Measurements from ENCODE around the gene CACHD1. TPM values are rescaled to one million over a fixed set of nuclear protein-coding genes. Genes with fewer than 3 reads are reported as not detected.

The CACHD1 gene
- total and polyA plus RNA-seq, 2 experiments from 2014 or later = 41.3 to 54.4 TPM

GRCh38 chr1:64499011-64499410 is 29.1 kb downstream of the CACHD1 start:
- no peak for DNase-seq (ENCODE audit: low read depth in 1 of 2, low spot score in 1 of 2)
- H3K36me3 ChIP-seq = no peaks in the 10 kb centered on the region
- TF ChIP-seq, protein P1, sequence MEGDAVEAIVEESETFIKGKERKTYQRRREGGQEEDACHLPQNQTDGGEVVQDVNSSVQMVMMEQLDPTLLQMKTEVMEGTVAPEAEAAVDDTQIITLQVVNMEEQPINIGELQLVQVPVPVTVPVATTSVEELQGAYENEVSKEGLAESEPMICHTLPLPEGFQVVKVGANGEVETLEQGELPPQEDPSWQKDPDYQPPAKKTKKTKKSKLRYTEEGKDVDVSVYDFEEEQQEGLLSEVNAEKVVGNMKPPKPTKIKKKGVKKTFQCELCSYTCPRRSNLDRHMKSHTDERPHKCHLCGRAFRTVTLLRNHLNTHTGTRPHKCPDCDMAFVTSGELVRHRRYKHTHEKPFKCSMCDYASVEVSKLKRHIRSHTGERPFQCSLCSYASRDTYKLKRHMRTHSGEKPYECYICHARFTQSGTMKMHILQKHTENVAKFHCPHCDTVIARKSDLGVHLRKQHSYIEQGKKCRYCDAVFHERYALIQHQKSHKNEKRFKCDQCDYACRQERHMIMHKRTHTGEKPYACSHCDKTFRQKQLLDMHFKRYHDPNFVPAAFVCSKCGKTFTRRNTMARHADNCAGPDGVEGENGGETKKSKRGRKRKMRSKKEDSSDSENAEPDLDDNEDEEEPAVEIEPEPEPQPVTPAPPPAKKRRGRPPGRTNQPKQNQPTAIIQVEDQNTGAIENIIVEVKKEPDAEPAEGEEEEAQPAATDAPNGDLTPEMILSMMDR (IDR thresholded peaks at IDR 0.05; ENCODE audit: low read depth, low read length) = no peak
- H3K4me1 ChIP-seq (ENCODE audit: low read depth) = peaks cover 35% of the 10 kb centered on the region
- H3K9me3 ChIP-seq (ENCODE audit: low read depth) = no peaks in the 10 kb centered on the region
- no peaks in the 10 kb centered on the region for H3K27me3 ChIP-seq
- no peak overlapping the region for H3K27ac ChIP-seq
- H3K4me3 ChIP-seq = no peak overlapping the region

- no peaks in the 10 kb centered on the region for H3K9me3 ChIP-seq (ENCODE audit: low read depth)
- H3K4me3 ChIP-seq = no peak overlapping the region
- TF ChIP-seq, protein P1 (IDR thresholded peaks at IDR 0.05; ENCODE audit: low read depth, low read length) = no peak
- no peak for DNase-seq (ENCODE audit: low read depth in 1 of 2, low spot score in 1 of 2)
- no peak overlapping the region for H3K27ac ChIP-seq
- peaks cover 31% of the 10 kb centered on the region for H3K4me1 ChIP-seq (ENCODE audit: low read depth)
- no peaks in the 10 kb centered on the region for H3K27me3 ChIP-seq
- no peaks in the 10 kb centered on the region for H3K36me3 ChIP-seq
Measured at GRCh38 chr1:64499966-64500365, 30.0 kb downstream of the CACHD1 start.

- no peak overlapping the region for H3K27ac ChIP-seq
- H3K4me1 ChIP-seq (ENCODE audit: low read depth) = peaks cover 24% of the 10 kb centered on the region
- H3K9me3 ChIP-seq (ENCODE audit: low read depth) = no peaks in the 10 kb centered on the region
- TF ChIP-seq, protein P1 (IDR thresholded peaks at IDR 0.05; ENCODE audit: low read depth, low read length) = no peak
- no peaks in the 10 kb centered on the region for H3K36me3 ChIP-seq
- no peak overlapping the region for H3K4me3 ChIP-seq
- no peak for DNase-seq (ENCODE audit: low read depth in 1 of 2, low spot score in 1 of 2)
- H3K27me3 ChIP-seq = no peaks in the 10 kb centered on the region
Measured at GRCh38 chr1:64502083-64502482, 32.2 kb downstream of the CACHD1 start.

DNA sequence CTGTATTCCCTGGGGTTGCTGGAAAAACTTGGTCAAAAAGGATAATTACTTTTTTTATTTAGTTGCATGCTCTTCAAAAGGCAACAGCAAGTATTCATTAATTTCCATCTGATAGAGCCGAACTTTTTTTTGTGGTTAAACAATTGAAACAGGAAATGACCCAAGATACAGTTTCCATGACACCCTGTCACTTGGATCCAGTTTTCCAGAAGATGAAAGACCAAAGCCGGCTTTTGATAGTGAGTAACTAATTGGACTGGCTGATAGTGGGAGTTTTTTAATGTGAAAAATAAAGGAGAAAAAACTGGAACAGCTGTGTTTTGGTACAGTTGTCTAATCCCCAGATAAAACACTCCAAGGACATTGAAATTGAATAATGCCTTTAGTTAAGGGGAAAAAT is 33.0 kb downstream of the CACHD1 start:
- Histone ChIP-seq H3K9me3 (ENCODE audit: low read depth) (no peaks in the 10 kb centered on the region), H3K4me3 (no peak overlapping the region), H3K27ac (no peak overlapping the region), H3K4me1 (ENCODE audit: low read depth) (peaks cover 31% of the 10 kb centered on the region), H3K36me3 (no peaks in the 10 kb centered on the region), H3K27me3 (no peaks in the 10 kb centered on the region)
- TF ChIP-seq, protein P1 (IDR thresholded peaks at IDR 0.05; ENCODE audit: low read depth, low read length) = no peak
- DNase-seq (ENCODE audit: low read depth in 1 of 2, low spot score in 1 of 2) = peak in 1 of 2 donors; percentile 41

DNA sequence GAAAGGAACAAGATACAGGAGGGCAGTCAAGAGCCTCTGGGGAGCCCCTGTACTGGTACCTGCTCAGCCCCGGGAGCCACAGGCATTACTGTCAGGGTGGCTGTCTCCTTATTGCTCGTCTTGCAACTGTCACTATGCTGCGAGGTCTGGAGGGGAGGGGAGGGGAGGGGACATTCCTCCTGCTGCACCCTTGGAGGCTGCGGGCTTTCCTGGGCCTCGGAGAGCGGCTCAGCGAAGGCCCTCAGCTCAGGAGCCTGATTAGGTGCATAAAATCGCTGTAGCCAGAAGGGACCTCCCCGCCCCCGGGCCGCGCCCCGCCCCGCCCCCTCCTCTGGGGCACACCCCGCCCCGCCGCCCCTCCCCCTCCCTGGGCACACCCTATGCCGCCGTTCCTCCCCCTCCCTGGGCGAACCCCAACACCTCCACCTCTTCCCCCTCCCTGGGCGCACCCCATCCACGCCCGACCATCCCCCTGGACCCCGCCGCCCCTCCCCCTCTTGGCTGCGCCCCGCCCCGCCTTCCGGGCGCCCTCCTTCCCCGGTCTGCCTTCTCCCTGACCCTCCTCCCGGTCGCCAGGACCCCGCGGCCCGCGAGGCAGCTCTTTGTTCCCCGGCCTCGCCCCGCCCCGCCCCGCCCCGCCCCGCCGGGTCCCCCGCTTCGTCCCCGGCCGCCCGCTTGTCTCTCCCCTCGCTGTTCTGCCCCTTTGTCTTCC is 35.5 kb downstream of the CACHD1 start:
- Histone ChIP-seq H3K36me3 (no peaks in the 10 kb centered on the region), H3K4me3 (peak overlapping the region; percentile 27), H3K9me3 (ENCODE audit: low read depth) (no peaks in the 10 kb centered on the region), H3K27me3 (no peaks in the 10 kb centered on the region), H3K4me1 (ENCODE audit: low read depth) (peaks cover 33% of the 10 kb centered on the region), H3K27ac (no peak overlapping the region)
- TF ChIP-seq, protein P1 (IDR thresholded peaks at IDR 0.05; ENCODE audit: low read depth, low read length) = no peak
- DNase-seq (ENCODE audit: low read depth in 1 of 2, low spot score in 1 of 2) = peak in 1 of 2 donors; percentile 65

Measured in cardiac muscle cell (in vitro differentiated cells and primary cell).